ENCODE results near the gene PRG2. TPM values are rescaled to one million over a fixed set of nuclear protein-coding genes. Genes with fewer than 3 reads are reported as not detected.
A peak's percentile ranks its signal among the peaks of the same experiment; 100 is the strongest.

PRG2 gene
- total and polyA plus RNA-seq, 2 donors (not counting 1 experiment from before 2014, with no cell fraction given), result 0.07 TPM; not detected in 1

DNA sequence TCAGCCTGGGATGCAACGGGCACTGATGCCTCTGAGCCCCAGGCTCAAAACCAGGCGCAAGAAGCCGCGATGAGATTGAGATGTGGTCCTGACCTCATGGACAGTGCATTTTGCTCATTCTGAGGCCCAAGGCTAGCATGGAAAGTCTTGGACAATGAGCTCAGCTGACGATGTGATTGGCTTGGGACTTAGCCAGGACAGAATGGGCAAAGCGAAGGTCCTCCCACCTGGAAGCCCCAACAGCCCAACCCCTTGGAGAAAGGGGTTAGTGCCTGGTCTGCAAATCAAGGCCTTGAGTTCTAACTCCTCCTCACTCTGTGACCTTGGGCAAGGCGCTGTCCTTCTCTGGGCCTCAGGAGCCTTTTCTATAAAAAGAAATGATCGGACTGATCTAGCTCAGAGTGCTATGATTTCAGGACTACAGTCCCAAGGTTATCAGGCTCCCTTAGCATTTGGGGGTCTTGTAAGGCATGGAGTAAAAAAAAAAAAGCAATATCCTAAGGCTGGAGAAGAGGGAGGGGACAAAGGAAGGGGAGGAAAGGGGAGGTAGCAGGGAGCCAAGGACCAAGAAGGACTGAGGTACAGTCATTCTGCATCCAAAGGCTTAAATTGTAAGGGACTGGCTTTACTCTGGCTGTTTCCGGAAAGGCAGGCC, 33.8 kb upstream of the PRG2 start:
- WGBS (ENCODE audit: insufficient coverage), result 74% methylated on average over 8 of the region's 9 CpGs
- no peaks in the 10 kb centered on the region for H3K27me3 Mint-ChIP-seq

DNA sequence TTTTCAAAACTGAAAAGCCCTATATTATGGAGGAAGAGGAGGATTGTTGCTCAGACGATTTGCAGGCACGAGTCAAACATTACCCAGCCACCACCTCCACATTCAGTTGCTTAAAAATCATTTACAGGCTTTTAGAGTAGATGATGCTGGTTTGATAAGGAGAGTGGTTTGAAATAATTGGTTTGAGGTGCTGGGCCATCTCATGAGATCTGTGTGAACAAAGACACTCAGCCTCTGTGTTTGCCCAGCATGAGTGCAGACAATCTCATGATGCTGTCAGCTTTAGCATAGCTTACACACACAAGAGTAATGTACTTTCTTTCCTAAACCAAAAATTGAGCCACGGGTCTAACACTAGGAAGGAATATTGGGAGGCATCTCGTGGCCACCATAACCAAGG, 32.2 kb upstream of the PRG2 start:
- CTCF ChIA-PET, result no interaction called here
- peaks cover 36% of the 10 kb centered on the region for H3K4me1 Mint-ChIP-seq
- Histone ChIP-seq H2AFZ (ENCODE audit: insufficient read depth, low read depth, low read length, poor library complexity, severe bottlenecking) (no peak overlapping the region), H3K4me1 (ENCODE audit: control insufficient read depth in 2 of 2, insufficient read depth in 2 of 2, low read length in 2 of 2) (peaks cover 28 to 33% of the 10 kb centered on the region in 2 donors), H3K27ac (ENCODE audit: low read length in 2 of 2) (no peak overlapping the region), H3K36me3 (replicated peaks in 1 of 2; ENCODE audit: control extremely low read depth in 1 of 2, control insufficient read depth in 1 of 2, extremely low read depth in 1 of 2, insufficient read depth in 2 of 2, low read length in 1 of 2) (peaks cover 0 to 7% of the 10 kb centered on the region in 2 experiments), H3K4me3 (ENCODE audit: control extremely low read depth in 1 of 5, extremely low read depth in 1 of 5, insufficient read depth in 1 of 5, low read depth in 2 of 5, low read length in 4 of 5) (no peak overlapping the region), H3K9me3 (ENCODE audit: control extremely low read depth in 1 of 3, control insufficient read depth in 2 of 3, insufficient read depth in 1 of 3, low read length in 2 of 3) (peaks cover 0 to 4% (median 0%) of the 10 kb centered on the region in 3 donors), H3K79me2 (ENCODE audit: control insufficient read depth, insufficient read depth, low read length) (peaks cover 11% of the 10 kb centered on the region), H3K4me2 (replicated peaks; ENCODE audit: low read depth, low read length, poor library complexity, severe bottlenecking) (no peak overlapping the region), H4K20me1 (ENCODE audit: control insufficient read depth, insufficient read depth, low read length, poor library complexity, severe bottlenecking) (no peaks in the 10 kb centered on the region), H3K9ac (ENCODE audit: low read length) (no peak overlapping the region), H3K27me3 (replicated peaks in 1 of 4; ENCODE audit: control extremely low read depth in 1 of 4, control insufficient read depth in 3 of 4, insufficient read depth in 4 of 4, low read length in 3 of 4) (no peaks in the 10 kb centered on the region)
- no peaks in the 10 kb centered on the region for H3K27me3 Mint-ChIP-seq
- intact Hi-C loops (cut with micrococcal nuclease), result no loop called here
- H3K4me3 Mint-ChIP-seq, result no peak overlapping the region
- ATAC-seq (ENCODE audit: low read depth) (no peak), DNase-seq (no peak)
- no peak for TF ChIP-seq EZH2 (IDR thresholded peaks at IDR 0.05; ENCODE audit: borderline replicate concordance, insufficient read depth, low read depth, low read length, poor library complexity, severe bottlenecking)
- TF ChIP-seq, protein P1, sequence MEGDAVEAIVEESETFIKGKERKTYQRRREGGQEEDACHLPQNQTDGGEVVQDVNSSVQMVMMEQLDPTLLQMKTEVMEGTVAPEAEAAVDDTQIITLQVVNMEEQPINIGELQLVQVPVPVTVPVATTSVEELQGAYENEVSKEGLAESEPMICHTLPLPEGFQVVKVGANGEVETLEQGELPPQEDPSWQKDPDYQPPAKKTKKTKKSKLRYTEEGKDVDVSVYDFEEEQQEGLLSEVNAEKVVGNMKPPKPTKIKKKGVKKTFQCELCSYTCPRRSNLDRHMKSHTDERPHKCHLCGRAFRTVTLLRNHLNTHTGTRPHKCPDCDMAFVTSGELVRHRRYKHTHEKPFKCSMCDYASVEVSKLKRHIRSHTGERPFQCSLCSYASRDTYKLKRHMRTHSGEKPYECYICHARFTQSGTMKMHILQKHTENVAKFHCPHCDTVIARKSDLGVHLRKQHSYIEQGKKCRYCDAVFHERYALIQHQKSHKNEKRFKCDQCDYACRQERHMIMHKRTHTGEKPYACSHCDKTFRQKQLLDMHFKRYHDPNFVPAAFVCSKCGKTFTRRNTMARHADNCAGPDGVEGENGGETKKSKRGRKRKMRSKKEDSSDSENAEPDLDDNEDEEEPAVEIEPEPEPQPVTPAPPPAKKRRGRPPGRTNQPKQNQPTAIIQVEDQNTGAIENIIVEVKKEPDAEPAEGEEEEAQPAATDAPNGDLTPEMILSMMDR (IDR thresholded peaks at IDR 0.05), result no peak
- POLR2A ChIA-PET, result no interaction called here
- no peak overlapping the region for H3K27ac Mint-ChIP-seq
- no CpG with 5 or more reads among the region's 4 CpGs for WGBS (ENCODE audit: insufficient coverage)
- H3K9me3 Mint-ChIP-seq (ENCODE audit: insufficient read depth), result no peaks in the 10 kb centered on the region

More for the DNA sequence above, 33.8 kb upstream of the PRG2 start:
- H3K4me3 ChIP-seq (ENCODE audit: control extremely low read depth in 1 of 5, extremely low read depth in 1 of 5, insufficient read depth in 1 of 5, low read depth in 2 of 5, low read length in 4 of 5), result no peak overlapping the region
- H3K9me3 ChIP-seq (ENCODE audit: control extremely low read depth in 1 of 3, control insufficient read depth in 2 of 3, insufficient read depth in 1 of 3, low read length in 2 of 3), result peaks cover 0 to 4% (median 0%) of the 10 kb centered on the region in 3 donors
- peak overlapping the region in 1 of 2 donors; percentile 50 for H3K27ac ChIP-seq (ENCODE audit: low read length in 2 of 2)
- no peaks in the 10 kb centered on the region for H4K20me1 ChIP-seq (ENCODE audit: control insufficient read depth, insufficient read depth, low read length, poor library complexity, severe bottlenecking)
- H3K36me3 ChIP-seq (replicated peaks in 1 of 2; ENCODE audit: control extremely low read depth in 1 of 2, control insufficient read depth in 1 of 2, extremely low read depth in 1 of 2, insufficient read depth in 2 of 2, low read length in 1 of 2), result peaks cover 0 to 4% of the 10 kb centered on the region in 2 experiments
- CTCF ChIA-PET, result interaction anchor here (4.2 kb wide), 1 partner anchor 34 kb away, joined by 22 read pairs; no protein-coding TSS in a partner anchor
- H3K4me1 ChIP-seq (ENCODE audit: control insufficient read depth in 2 of 2, insufficient read depth in 2 of 2, low read length in 2 of 2), result peaks cover 28 to 33% of the 10 kb centered on the region in 2 donors
- ATAC-seq (ENCODE audit: low read depth) (no peak), DNase-seq (no peak)
- peak overlapping the region; percentile 96 for H3K4me2 ChIP-seq (replicated peaks; ENCODE audit: low read depth, low read length, poor library complexity, severe bottlenecking)
- TF ChIP-seq, protein P1 (IDR thresholded peaks at IDR 0.05), result no peak
- TF ChIP-seq EZH2 (IDR thresholded peaks at IDR 0.05; ENCODE audit: borderline replicate concordance, insufficient read depth, low read depth, low read length, poor library complexity, severe bottlenecking), result no peak
- H3K9me3 Mint-ChIP-seq (ENCODE audit: insufficient read depth), result no peaks in the 10 kb centered on the region
- H3K4me3 Mint-ChIP-seq, result peak overlapping the region; percentile 91
- H3K27me3 ChIP-seq (replicated peaks in 1 of 4; ENCODE audit: control extremely low read depth in 1 of 4, control insufficient read depth in 3 of 4, insufficient read depth in 4 of 4, low read length in 3 of 4), result no peaks in the 10 kb centered on the region
- intact Hi-C loops (cut with micrococcal nuclease), result loop anchor here (2.0 kb wide), 1 partner anchor 33 kb away; no protein-coding TSS in a partner anchor
- POLR2A ChIA-PET, result no interaction called here
- H3K9ac ChIP-seq (ENCODE audit: low read length), result peak overlapping the region; percentile 20
- H2AFZ ChIP-seq (ENCODE audit: insufficient read depth, low read depth, low read length, poor library complexity, severe bottlenecking), result peak overlapping the region; percentile 59
- peaks cover 36% of the 10 kb centered on the region for H3K4me1 Mint-ChIP-seq
- H3K27ac Mint-ChIP-seq, result peak overlapping the region; percentile 85
- peaks cover 10% of the 10 kb centered on the region for H3K79me2 ChIP-seq (ENCODE audit: control insufficient read depth, insufficient read depth, low read length)

All from B cell (primary cell).